Psoas muscle (tissue), 8 donors: ENCODE measurements around the gene CLDN7. TPM values are rescaled to one million over a fixed set of nuclear protein-coding genes. Genes with fewer than 3 reads are reported as not detected.

Experiments used
- ATAC-seq, 4 donors: fragments of 200-7000 bp; cut with Tn5 transposase; one replicate each; pipeline ENCODE4 v1.9.1; 2020; ENCODE audit warnings: moderate library complexity in 3 of 4, mild to moderate bottlenecking in 2 of 4
- DNase-seq, 2 donors: peaks; one replicate each; pipeline ENCODE4 v3.0.0-alpha.2; 2020
- H3K27ac ChIP-seq: fragments of 200-600 bp; one replicate; pipeline ENCODE4 v1.8.0; 2022
- H3K27me3 ChIP-seq, 3 donors: fragments of 200-600 bp in 1 of 3; one replicate each; pipeline versions ENCODE4 v1.6.1 to v1.8.0; 2013 to 2022; ENCODE audit warnings: low read length in 2 of 3, mild to moderate bottlenecking in 2 of 3, moderate library complexity in 1 of 3; ENCODE audit not compliant: insufficient read depth in 3 of 3
- H3K36me3 ChIP-seq, 2 donors: fragments of 200-600 bp in 1 of 2; one replicate each; pipeline versions ENCODE4 v1.6.1 to v1.8.0; 2013 to 2022; ENCODE audit warnings: low read depth in 1 of 2, mild to moderate bottlenecking in 1 of 2, moderate library complexity in 1 of 2; ENCODE audit not compliant: insufficient read depth in 1 of 2
- H3K4me1 ChIP-seq: fragments of 200-600 bp; one replicate; pipeline ENCODE4 v1.8.0; 2022
- H3K4me3 ChIP-seq: fragments of 200-600 bp; one replicate; pipeline ENCODE4 v1.8.0; 2022; ENCODE audit warnings: mild to moderate bottlenecking
- H3K9me3 ChIP-seq: fragments of 200-600 bp; one replicate; pipeline ENCODE4 v1.8.0; 2022
- CTCF ChIP-seq: fragments of 200-600 bp; IDR thresholded peaks from one replicate; pipeline ENCODE4 v1.8.0; 2022; ENCODE audit warnings: antibody characterized with exemption
- WGBS, 3 donors: extraction: QIAGEN DNeasy Blood & Tissue Kit; methylation state at CpG; one replicate each; pipeline versions ENCODE4 v1.1.6 to v1.1.7; 2013; 5-methylcytosine and 5-hydroxymethylcytosine counted together
- intact Hi-C, 2 donors: fragments of 100-400 bp; cut with DNase I; formaldehyde crosslinking; loops; one replicate each; pipeline versions ENCODE4 v1.11.0 to v1.14.2; 2022
- polyA plus RNA-seq, 3 donors: library from polyadenylated mRNA; stranded (reverse); fragments of 200-250 nt; gene quantifications; one replicate each; pipeline ENCODE4 v1.2.3, GENCODE V29; 2013
- total RNA-seq, 4 donors: library from RNA; stranded (reverse); fragmentation: NEBNext Ultra II Directional in 2 of 4; extraction: Animal tissue kit (Norgen Biotek cat#: 25700) in 2 of 4; gene quantifications; one replicate each; pipeline versions ENCODE4 v1.2.1 to v1.2.4, GENCODE V29; 2021 to 2023
- donor health status: healthy with polysubstance abuse.
- donor health status: DM: no; HTN: no; CAD: no; lungs with moderate emphysema.
- donor health status: Bipolar disorder and iron deficiency.
- donor health status: healthy.
- donor health status: DM: yes; HTN: yes; CAD: no.
- donor health status: DM: no; HTN: no; CAD: no.
- donor health status: DM: no; HTN: no; CAD: no.
- donor health status: DM: yes; HTN: yes; CAD: no.

CLDN7 gene
- total and polyA plus RNA-seq, 7 donors, result 0.48 to 1.1 (median 0.93) TPM; not detected in 1

DNA sequence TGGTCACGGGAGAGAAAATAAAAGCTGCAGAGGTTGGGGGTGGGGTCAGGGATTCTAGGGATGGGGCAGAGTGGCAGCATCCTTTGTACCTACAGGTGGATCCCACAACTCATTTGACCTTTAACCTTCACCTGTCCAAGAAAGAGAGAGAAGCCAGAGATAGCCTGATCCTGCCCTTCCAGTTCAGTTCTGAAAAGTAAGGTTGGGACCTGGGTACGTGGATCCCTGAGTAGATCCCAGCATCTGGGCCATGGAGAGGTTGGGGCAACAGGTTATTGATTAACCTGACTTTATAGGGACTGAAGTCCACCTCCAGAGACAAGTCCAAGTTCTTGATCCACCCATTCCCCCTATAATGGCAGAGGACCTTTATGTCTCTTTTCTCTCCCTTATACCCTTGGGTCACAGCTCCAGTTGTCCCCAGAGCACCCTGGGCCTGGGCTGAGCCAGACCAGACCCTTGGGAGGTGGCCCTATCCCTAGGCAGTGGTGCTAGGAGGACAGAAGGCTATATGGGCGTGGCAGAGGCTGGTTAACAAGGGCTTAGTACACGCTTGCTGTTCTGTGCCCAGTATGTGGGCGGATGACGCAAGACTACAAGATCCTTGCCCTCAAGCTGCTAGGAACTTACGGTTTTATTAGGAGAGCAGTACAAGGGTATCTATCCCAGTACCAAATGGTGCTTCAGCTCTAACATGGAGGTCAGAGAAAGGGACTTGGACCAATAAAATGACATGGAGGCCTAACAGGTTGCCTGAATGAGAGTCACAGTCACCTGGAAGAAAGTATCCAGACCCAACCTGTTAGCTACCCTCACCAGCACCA is 3.3 kb downstream of the CLDN7 start:
- Histone ChIP-seq H3K4me1 (peaks cover 11% of the 10 kb centered on the region), H3K27ac (no peak overlapping the region), H3K36me3 (peaks cover 2 to 59% of the 10 kb centered on the region in 2 donors), H3K27me3 (peaks cover 0 to 36% (median 21%) of the 10 kb centered on the region in 3 donors), H3K9me3 (no peaks in the 10 kb centered on the region), H3K4me3 (no peak overlapping the region)
- 82 to 91% (median 90%) methylated on average over 7 of the region's 7 CpGs for whole genome bisulfite sequencing, 3 donors
- no peak for DNase-seq
- no peak for TF ChIP-seq CTCF
- intact Hi-C loops, result no loop called here
- ATAC-seq, result no peak

GRCh38 chr17:7256766-7257456 is 5.4 kb downstream of the CLDN7 start:
- WGBS, 3 donors, result 88 to 95% (median 91%) methylated on average over 8 of the region's 8 CpGs
- Histone ChIP-seq H3K27ac (no peak overlapping the region), H3K27me3 (peaks cover 0 to 16% (median 6%) of the 10 kb centered on the region in 3 donors), H3K36me3 (peaks cover 2 to 68% of the 10 kb centered on the region in 2 donors), H3K4me1 (peaks cover 18% of the 10 kb centered on the region), H3K4me3 (no peak overlapping the region), H3K9me3 (no peaks in the 10 kb centered on the region)
- DNase-seq (no peak), ATAC-seq (no peak)
- intact Hi-C loops, result no loop called here
- no peak for TF ChIP-seq CTCF

DNA sequence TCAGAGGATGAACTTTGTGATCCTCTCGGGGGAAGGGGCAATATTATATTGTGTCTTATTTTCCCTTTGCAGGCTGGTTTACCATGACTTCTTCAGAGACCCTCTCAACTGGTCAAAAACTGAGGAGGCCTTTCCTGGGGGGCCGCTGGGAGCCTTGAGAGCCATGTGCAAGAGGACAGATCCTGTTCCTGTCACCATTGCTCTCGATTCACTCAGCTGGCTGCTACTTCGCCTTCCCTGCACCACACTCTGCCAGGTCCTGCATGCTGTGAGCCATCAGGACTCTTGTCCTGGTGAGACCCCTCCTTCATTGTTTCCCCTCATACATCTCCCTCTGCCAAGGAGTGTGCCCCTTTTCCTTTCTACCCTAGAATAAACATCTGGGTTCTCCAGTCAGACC is 7.8 kb downstream of the CLDN7 start:
- no peak for TF ChIP-seq CTCF
- intact Hi-C loops, result no loop called here
- H3K9me3 ChIP-seq, result no peaks in the 10 kb centered on the region
- H3K36me3 ChIP-seq, result peaks cover 2 to 65% of the 10 kb centered on the region in 2 donors
- H3K4me1 ChIP-seq, result peaks cover 21% of the 10 kb centered on the region
- no peak for DNase-seq
- no peaks in the 10 kb centered on the region for H3K27me3 ChIP-seq
- no peak overlapping the region for H3K4me3 ChIP-seq
- WGBS, 3 donors, result 91 to 94% (median 92%) methylated on average over 4 of the region's 4 CpGs
- ATAC-seq, result no peak
- no peak overlapping the region for H3K27ac ChIP-seq

GRCh38 chr17:7253082-7253481 is 9.2 kb downstream of the CLDN7 start:
- DNase-seq (no peak), ATAC-seq (no peak)
- no peak for TF ChIP-seq CTCF
- Histone ChIP-seq H3K4me3 (peak overlapping the region; percentile 99), H3K27me3 (no peaks in the 10 kb centered on the region), H3K36me3 (peaks cover 2 to 51% of the 10 kb centered on the region in 2 donors), H3K9me3 (no peaks in the 10 kb centered on the region), H3K4me1 (peaks cover 36% of the 10 kb centered on the region), H3K27ac (peak overlapping the region; percentile 99)
- WGBS, 3 donors, result 69 to 78% (median 69%) methylated on average over 5 of the region's 5 CpGs
- intact Hi-C loops, result no loop called here
